ENCODE data around the gene ACKR3. TPM values are rescaled to one million over a fixed set of nuclear protein-coding genes. Genes with fewer than 3 reads are reported as not detected.
A peak's percentile ranks its signal among the peaks of the same experiment; 100 is the strongest.

ACKR3 gene
- total RNA-seq, 2 experiments from 2014 or later = 0.46 to 2.1 TPM

GRCh38 chr2:236617796-236618195, 48.2 kb downstream of the ACKR3 start:
- H3K36me3 ChIP-seq (ENCODE audit: insufficient read depth, low read length) = no peaks in the 10 kb centered on the region
- H3K27ac ChIP-seq (ENCODE audit: low read depth, low read length, poor library complexity, severe bottlenecking) = no peak overlapping the region
- CTCF ChIA-PET (ENCODE audit: unreplicated experiment) = no interaction called here
- POLR2A ChIA-PET = no interaction called here
- no peaks in the 10 kb centered on the region for H3K9me2 ChIP-seq (ENCODE audit: insufficient read depth, low read length)
- intact Hi-C loops (cut with micrococcal nuclease; ENCODE audit: unreplicated experiment) = no loop called here
- no peaks in the 10 kb centered on the region for H3K79me2 ChIP-seq (ENCODE audit: insufficient read depth, low read depth, low read length)
- no peaks in the 10 kb centered on the region for H3K4me1 ChIP-seq (ENCODE audit: insufficient read depth, low read length, poor library complexity, severe bottlenecking)
- H3K4me2 ChIP-seq (ENCODE audit: low read length) = no peak overlapping the region
- no peaks in the 10 kb centered on the region for H4K20me1 ChIP-seq (ENCODE audit: insufficient read depth, low read length)
- H3K4me3 ChIP-seq (ENCODE audit: low read depth, low read length, poor library complexity, severe bottlenecking) = no peak overlapping the region
- no peak overlapping the region for H2AFZ ChIP-seq (ENCODE audit: low read length)
- DNase-seq (ENCODE audit: low spot score) = no peak
- H3K9me3 ChIP-seq (ENCODE audit: low read length) = no peaks in the 10 kb centered on the region
- TF ChIP-seq, protein P1, sequence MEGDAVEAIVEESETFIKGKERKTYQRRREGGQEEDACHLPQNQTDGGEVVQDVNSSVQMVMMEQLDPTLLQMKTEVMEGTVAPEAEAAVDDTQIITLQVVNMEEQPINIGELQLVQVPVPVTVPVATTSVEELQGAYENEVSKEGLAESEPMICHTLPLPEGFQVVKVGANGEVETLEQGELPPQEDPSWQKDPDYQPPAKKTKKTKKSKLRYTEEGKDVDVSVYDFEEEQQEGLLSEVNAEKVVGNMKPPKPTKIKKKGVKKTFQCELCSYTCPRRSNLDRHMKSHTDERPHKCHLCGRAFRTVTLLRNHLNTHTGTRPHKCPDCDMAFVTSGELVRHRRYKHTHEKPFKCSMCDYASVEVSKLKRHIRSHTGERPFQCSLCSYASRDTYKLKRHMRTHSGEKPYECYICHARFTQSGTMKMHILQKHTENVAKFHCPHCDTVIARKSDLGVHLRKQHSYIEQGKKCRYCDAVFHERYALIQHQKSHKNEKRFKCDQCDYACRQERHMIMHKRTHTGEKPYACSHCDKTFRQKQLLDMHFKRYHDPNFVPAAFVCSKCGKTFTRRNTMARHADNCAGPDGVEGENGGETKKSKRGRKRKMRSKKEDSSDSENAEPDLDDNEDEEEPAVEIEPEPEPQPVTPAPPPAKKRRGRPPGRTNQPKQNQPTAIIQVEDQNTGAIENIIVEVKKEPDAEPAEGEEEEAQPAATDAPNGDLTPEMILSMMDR (conservative IDR thresholded peaks at IDR 0.05; ENCODE audit: low read length) = no peak
- no peak for TF ChIP-seq EZH2phosphoT487 (IDR thresholded peaks at IDR 0.05; ENCODE audit: borderline replicate concordance, low read depth, low read length)
- no TSS peak for BruUV-seq (replicated peaks)

DNA sequence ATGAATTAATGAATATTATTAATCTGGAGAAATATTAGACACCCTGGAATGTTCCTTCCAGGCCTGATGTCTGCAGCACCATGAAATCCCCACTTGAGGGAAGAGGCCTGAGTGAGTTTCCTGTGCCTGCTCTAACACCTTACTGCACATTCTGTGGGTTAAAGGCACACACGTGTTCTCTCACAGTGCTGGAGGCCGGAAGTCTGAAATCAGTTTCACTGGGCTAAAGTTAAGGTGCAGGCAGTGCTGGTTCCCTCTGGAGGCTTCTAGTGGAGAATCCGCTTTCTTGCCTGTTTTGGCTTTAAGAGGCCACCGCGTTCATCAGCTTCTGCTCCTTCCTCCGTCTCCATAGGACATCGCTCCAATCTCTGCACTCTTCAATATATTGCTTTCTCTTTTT, 48.7 kb downstream of the ACKR3 start:
- Histone ChIP-seq H3K79me2 (ENCODE audit: insufficient read depth, low read depth, low read length) (no peaks in the 10 kb centered on the region), H2AFZ (ENCODE audit: low read length) (no peak overlapping the region), H3K27ac (ENCODE audit: low read depth, low read length, poor library complexity, severe bottlenecking) (no peak overlapping the region), H4K20me1 (ENCODE audit: insufficient read depth, low read length) (no peaks in the 10 kb centered on the region), H3K9me3 (ENCODE audit: low read length) (no peaks in the 10 kb centered on the region), H3K4me2 (ENCODE audit: low read length) (no peak overlapping the region), H3K4me3 (ENCODE audit: low read depth, low read length, poor library complexity, severe bottlenecking) (no peak overlapping the region), H3K4me1 (ENCODE audit: insufficient read depth, low read length, poor library complexity, severe bottlenecking) (no peaks in the 10 kb centered on the region), H3K36me3 (ENCODE audit: insufficient read depth, low read length) (no peaks in the 10 kb centered on the region), H3K9me2 (ENCODE audit: insufficient read depth, low read length) (no peaks in the 10 kb centered on the region)
- TF ChIP-seq, protein P1 (conservative IDR thresholded peaks at IDR 0.05; ENCODE audit: low read length) = no peak
- no peak for TF ChIP-seq EZH2phosphoT487 (IDR thresholded peaks at IDR 0.05; ENCODE audit: borderline replicate concordance, low read depth, low read length)
- intact Hi-C loops (cut with micrococcal nuclease; ENCODE audit: unreplicated experiment) = no loop called here
- CTCF ChIA-PET (ENCODE audit: unreplicated experiment) = interaction anchor here (0.6 kb wide), 1 partner anchor 37 kb away, joined by 3 read pairs; no protein-coding TSS in a partner anchor
- BruUV-seq (replicated peaks) = no TSS peak
- DNase-seq (ENCODE audit: low spot score) = peak; percentile 44
- POLR2A ChIA-PET = no interaction called here

GRCh38 chr2:236619910-236620612, 50.4 kb downstream of the ACKR3 start:
- ChIA-PET CTCF (ENCODE audit: unreplicated experiment) (no interaction called here), POLR2A (interaction anchor here (0.6 kb wide), 1 partner anchor 1271 kb away, joined by 4 read pairs; no protein-coding TSS in a partner anchor)
- no peaks in the 10 kb centered on the region for H4K20me1 ChIP-seq (ENCODE audit: insufficient read depth, low read length)
- no peaks in the 10 kb centered on the region for H3K79me2 ChIP-seq (ENCODE audit: insufficient read depth, low read depth, low read length)
- BruUV-seq (replicated peaks) = no TSS peak
- no peak for DNase-seq (ENCODE audit: low spot score)
- H3K4me1 ChIP-seq (ENCODE audit: insufficient read depth, low read length, poor library complexity, severe bottlenecking) = no peaks in the 10 kb centered on the region
- no peaks in the 10 kb centered on the region for H3K9me2 ChIP-seq (ENCODE audit: insufficient read depth, low read length)
- H3K4me2 ChIP-seq (ENCODE audit: low read length) = no peak overlapping the region
- intact Hi-C loops (cut with micrococcal nuclease; ENCODE audit: unreplicated experiment) = no loop called here
- H3K27ac ChIP-seq (ENCODE audit: low read depth, low read length, poor library complexity, severe bottlenecking) = no peak overlapping the region
- no peak overlapping the region for H2AFZ ChIP-seq (ENCODE audit: low read length)
- TF ChIP-seq, protein P1 (conservative IDR thresholded peaks at IDR 0.05; ENCODE audit: low read length) = no peak
- no peak for TF ChIP-seq EZH2phosphoT487 (IDR thresholded peaks at IDR 0.05; ENCODE audit: borderline replicate concordance, low read depth, low read length)
- no peak overlapping the region for H3K4me3 ChIP-seq (ENCODE audit: low read depth, low read length, poor library complexity, severe bottlenecking)
- no peaks in the 10 kb centered on the region for H3K9me3 ChIP-seq (ENCODE audit: low read length)
- no peaks in the 10 kb centered on the region for H3K36me3 ChIP-seq (ENCODE audit: insufficient read depth, low read length)
